ENCODE data around the gene SATL1. TPM values are rescaled to one million over a fixed set of nuclear protein-coding genes. Genes with fewer than 3 reads are reported as not detected.

SATL1 gene
- total and polyA plus RNA-seq, 2 donors (not counting 3 experiments of a cell fraction or from before 2014, with no cell fraction given) = not detected

GRCh38 chrX:85243155-85243554 is 424 bp downstream of the SATL1 start:
- no peak overlapping the region for H3K27ac ChIP-seq (ENCODE audit: insufficient read depth, low read depth, low read length)
- no peaks in the 10 kb centered on the region for H4K20me1 ChIP-seq (replicated peaks; ENCODE audit: control insufficient read depth, extremely low read depth, insufficient read depth, low read length)
- DNase-seq (ENCODE audit: low read depth, low spot score) (no peak), FAIRE-seq (no peak)
- H3K4me2 ChIP-seq (ENCODE audit: insufficient read depth, low read length) = peak overlapping the region; percentile 62
- TF ChIP-seq CTCF (IDR thresholded peaks at IDR 0.05; ENCODE audit: extremely low read depth in 1 of 2, insufficient read depth in 1 of 2, low read depth in 1 of 2, low read length in 2 of 2) = no peak
- TF ChIP-seq POLR2A (IDR thresholded peaks at IDR 0.05; ENCODE audit: low read depth, low read length) = no peak
- TF ChIP-seq MYC (IDR thresholded peaks at IDR 0.05; ENCODE audit: low read depth, low read length) = no peak
- TF ChIP-seq GATA2 (IDR thresholded peaks at IDR 0.05; ENCODE audit: insufficient read depth, insufficient read length, low read depth, low read length) = no peak
- H2AFZ ChIP-seq (ENCODE audit: low read depth, low read length) = no peak overlapping the region
- peak overlapping the region in 1 of 3 experiments; percentile 33 for H3K4me3 ChIP-seq (replicated peaks in 1 of 3; ENCODE audit: insufficient read depth in 1 of 3, low read depth in 1 of 3, low read length in 3 of 3)
- H3K9me3 ChIP-seq (replicated peaks; ENCODE audit: control insufficient read depth, insufficient read depth, low read length) = no peaks in the 10 kb centered on the region
- H3K27me3 ChIP-seq (ENCODE audit: control insufficient read depth in 2 of 2, insufficient read depth in 2 of 2, low read length in 2 of 2) = no peaks in the 10 kb centered on the region
- dilution Hi-C loops (cut with MboI; ENCODE audit: extremely low pct_ligation_motif_present, low sequenced_read_pairs) = no loop called here
- no peaks in the 10 kb centered on the region for H3K36me3 ChIP-seq (ENCODE audit: control insufficient read depth in 2 of 2, extremely low read depth in 1 of 2, insufficient read depth in 2 of 2, low read length in 2 of 2)
- no peaks in the 10 kb centered on the region for H3K79me2 ChIP-seq (ENCODE audit: control insufficient read depth, insufficient read depth, low read length)
- CTCF ChIA-PET = no interaction called here
- H3K9me1 ChIP-seq (replicated peaks; ENCODE audit: control insufficient read depth, extremely low read depth, insufficient read depth, low read length) = no peaks in the 10 kb centered on the region
- H3K4me1 ChIP-seq (ENCODE audit: control insufficient read depth, extremely low read depth, insufficient read depth, low read length) = no peaks in the 10 kb centered on the region
- intact Hi-C loops (cut with micrococcal nuclease) = no loop called here
- POLR2A ChIA-PET = no interaction called here
- BruUV-seq (replicated peaks) = no TSS peak
- peak overlapping the region; percentile 16 for H3K9ac ChIP-seq (replicated peaks; ENCODE audit: extremely low read depth, insufficient read depth, low read length)

- Histone ChIP-seq H3K27me3 (ENCODE audit: control insufficient read depth in 2 of 2, insufficient read depth in 2 of 2, low read length in 2 of 2) (no peaks in the 10 kb centered on the region), H3K4me2 (ENCODE audit: insufficient read depth, low read length) (no peak overlapping the region), H3K79me2 (ENCODE audit: control insufficient read depth, insufficient read depth, low read length) (no peaks in the 10 kb centered on the region), H4K20me1 (replicated peaks; ENCODE audit: control insufficient read depth, extremely low read depth, insufficient read depth, low read length) (no peaks in the 10 kb centered on the region), H3K9me3 (replicated peaks; ENCODE audit: control insufficient read depth, insufficient read depth, low read length) (no peaks in the 10 kb centered on the region), H2AFZ (ENCODE audit: low read depth, low read length) (no peak overlapping the region), H3K27ac (ENCODE audit: insufficient read depth, low read depth, low read length) (no peak overlapping the region), H3K36me3 (ENCODE audit: control insufficient read depth in 2 of 2, extremely low read depth in 1 of 2, insufficient read depth in 2 of 2, low read length in 2 of 2) (no peaks in the 10 kb centered on the region), H3K4me3 (replicated peaks in 1 of 3; ENCODE audit: insufficient read depth in 1 of 3, low read depth in 1 of 3, low read length in 3 of 3) (no peak overlapping the region), H3K4me1 (ENCODE audit: control insufficient read depth, extremely low read depth, insufficient read depth, low read length) (no peaks in the 10 kb centered on the region), H3K9me1 (replicated peaks; ENCODE audit: control insufficient read depth, extremely low read depth, insufficient read depth, low read length) (no peaks in the 10 kb centered on the region), H3K9ac (replicated peaks; ENCODE audit: extremely low read depth, insufficient read depth, low read length) (no peak overlapping the region)
- BruUV-seq (replicated peaks) = no TSS peak
- no peak for FAIRE-seq
- POLR2A ChIA-PET = no interaction called here
- dilution Hi-C loops (cut with MboI; ENCODE audit: extremely low pct_ligation_motif_present, low sequenced_read_pairs) (no loop called here), intact Hi-C loops (cut with micrococcal nuclease) (no loop called here)
- no peak for TF ChIP-seq MYC (IDR thresholded peaks at IDR 0.05; ENCODE audit: low read depth, low read length)
- TF ChIP-seq EZH2 (IDR thresholded peaks at IDR 0.05; ENCODE audit: borderline replicate concordance, low read depth, low read length, severe bottlenecking) = no peak
- no peak for TF ChIP-seq CTCF (IDR thresholded peaks at IDR 0.05; ENCODE audit: extremely low read depth in 1 of 2, insufficient read depth in 1 of 2, low read depth in 1 of 2, low read length in 2 of 2)
- TF ChIP-seq MAX (IDR thresholded peaks at IDR 0.05; ENCODE audit: insufficient read depth, insufficient read length) = no peak
- no peak for TF ChIP-seq FOS (IDR thresholded peaks at IDR 0.05; ENCODE audit: borderline replicate concordance, insufficient read depth, low read length)
- TF ChIP-seq JUN (IDR thresholded peaks at IDR 0.05; ENCODE audit: borderline replicate concordance, insufficient read depth, insufficient read length, low read depth) = no peak
- no peak for TF ChIP-seq POLR2AphosphoS5 (IDR thresholded peaks at IDR 0.05; ENCODE audit: insufficient read depth, low read depth, low read length)
- no peak for TF ChIP-seq GATA2 (IDR thresholded peaks at IDR 0.05; ENCODE audit: insufficient read depth, insufficient read length, low read depth, low read length)
- no peak for TF ChIP-seq POLR2A (IDR thresholded peaks at IDR 0.05; ENCODE audit: low read depth, low read length)
- DNase-seq (ENCODE audit: low read depth, low spot score) = no peak
- CTCF ChIA-PET = no interaction called here
Measured at GRCh38 chrX:85223359-85223758, 20.2 kb downstream of the SATL1 start.

Measured in endothelial cell of umbilical vein (primary cell).